Erythroblast (primary cell): ENCODE results near the gene TRIM67.

Experiments
- GATA1 ChIP-seq: IDR thresholded peaks from 2 replicates; pipeline ENCODE4 v1.6.1; 2011; ENCODE audit warnings: low read depth, mild to moderate bottlenecking, control low read depth, low read length, moderate library complexity
- POLR2A ChIP-seq: IDR thresholded peaks from 2 replicates; pipeline ENCODE4 v1.6.1; 2011; ENCODE audit warnings: mild to moderate bottlenecking, low read length

DNA sequence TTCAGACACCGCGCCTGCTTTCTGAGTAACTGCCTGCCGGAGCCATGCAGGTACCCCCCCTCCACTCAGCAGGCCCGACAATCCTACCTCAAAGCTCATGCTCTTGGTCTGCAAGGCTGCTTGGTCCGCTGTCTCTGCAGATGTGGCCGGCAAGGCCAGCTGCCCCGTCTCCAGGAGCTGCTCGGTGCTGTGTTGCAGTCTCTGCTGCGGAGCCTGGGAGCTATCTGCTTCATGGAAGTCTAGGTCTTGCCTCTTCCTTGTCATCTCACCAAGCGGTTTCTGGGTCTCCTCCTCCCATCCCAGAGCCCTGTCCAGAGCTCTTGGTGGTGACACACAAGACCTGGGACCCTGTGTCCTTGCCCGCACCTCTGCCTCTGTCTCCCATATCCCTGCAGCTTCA, 55.2 kb downstream of the TRIM67 start:
- no peak for TF ChIP-seq POLR2A
- no peak for TF ChIP-seq GATA1
